Breast epithelium (tissue), 3 donors: ENCODE results near the gene TBCE.
"Not testable (repeated sequence)": the region's sequence is repeated elsewhere in the genome, so short reads cannot be mapped to it uniquely, and the experiment has no call there.

Experiments
- POLR2A ChIP-seq: fragments of 450-650 bp; IDR thresholded peaks from one replicate; pipeline ENCODE4 v1.6.1; 2016; ENCODE audit warnings: antibody characterized with exemption, mild to moderate bottlenecking, moderate library complexity
- TF ChIP-seq, protein P1 (sequence below), 3 donors: fragments of 450-650 bp; IDR thresholded peaks; one replicate each; pipeline ENCODE4 v1.5.1; 2016 to 2017; ENCODE audit warnings: antibody characterized with exemption in 3 of 3, mild to moderate bottlenecking in 3 of 3, moderate library complexity in 3 of 3

DNA sequence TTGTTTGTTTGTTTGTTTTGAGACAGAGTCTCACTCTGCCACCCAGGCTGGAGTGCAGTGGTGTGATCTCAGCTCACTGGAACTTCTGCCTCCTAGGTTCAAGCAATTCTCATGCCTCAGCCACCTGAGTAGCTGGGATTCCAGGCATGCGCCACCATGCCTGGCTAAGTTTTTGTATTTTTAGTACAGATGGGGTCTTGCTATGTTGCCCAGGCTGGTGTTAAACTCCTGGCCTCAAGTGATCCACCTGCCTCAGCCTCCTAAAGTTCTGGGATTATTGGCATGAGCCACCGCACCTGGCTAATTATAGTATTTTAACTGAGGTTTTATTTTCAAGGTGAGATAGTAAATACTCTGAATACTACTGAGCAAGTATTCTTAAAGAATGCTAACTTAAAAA lies 102.7 kb downstream of the TBCE start:
- TF ChIP-seq, protein P1, sequence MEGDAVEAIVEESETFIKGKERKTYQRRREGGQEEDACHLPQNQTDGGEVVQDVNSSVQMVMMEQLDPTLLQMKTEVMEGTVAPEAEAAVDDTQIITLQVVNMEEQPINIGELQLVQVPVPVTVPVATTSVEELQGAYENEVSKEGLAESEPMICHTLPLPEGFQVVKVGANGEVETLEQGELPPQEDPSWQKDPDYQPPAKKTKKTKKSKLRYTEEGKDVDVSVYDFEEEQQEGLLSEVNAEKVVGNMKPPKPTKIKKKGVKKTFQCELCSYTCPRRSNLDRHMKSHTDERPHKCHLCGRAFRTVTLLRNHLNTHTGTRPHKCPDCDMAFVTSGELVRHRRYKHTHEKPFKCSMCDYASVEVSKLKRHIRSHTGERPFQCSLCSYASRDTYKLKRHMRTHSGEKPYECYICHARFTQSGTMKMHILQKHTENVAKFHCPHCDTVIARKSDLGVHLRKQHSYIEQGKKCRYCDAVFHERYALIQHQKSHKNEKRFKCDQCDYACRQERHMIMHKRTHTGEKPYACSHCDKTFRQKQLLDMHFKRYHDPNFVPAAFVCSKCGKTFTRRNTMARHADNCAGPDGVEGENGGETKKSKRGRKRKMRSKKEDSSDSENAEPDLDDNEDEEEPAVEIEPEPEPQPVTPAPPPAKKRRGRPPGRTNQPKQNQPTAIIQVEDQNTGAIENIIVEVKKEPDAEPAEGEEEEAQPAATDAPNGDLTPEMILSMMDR (IDR thresholded peaks at IDR 0.05) = not testable (repeated sequence)
- TF ChIP-seq POLR2A = not testable (repeated sequence)
